ENCODE results near the gene FGD5.

GRCh38 chr3:14907043-14907966 lies 88.5 kb downstream of the FGD5 start:
- TF ChIP-seq CTCF (IDR thresholded peaks at IDR 0.05 in 2 of 3, conservative IDR thresholded peaks at IDR 0.05 in 1 of 3; ENCODE audit: insufficient read depth in 2 of 3, low read depth in 1 of 3, low read length in 3 of 3) (no peak), RCOR1 (IDR thresholded peaks at IDR 0.05; ENCODE audit: borderline replicate concordance in 1 of 2, low read depth in 2 of 2, low read length in 2 of 2) (no peak), MLX (CRISPR knock-in tag; conservative IDR thresholded peaks at IDR 0.05) (no peak), ELF2 (CRISPR knock-in tag; IDR thresholded peaks at IDR 0.05) (no peak), SMAD1 (IDR thresholded peaks at IDR 0.05; ENCODE audit: low read depth, low read length, partially characterized antibody) (no peak), CBX5 (IDR thresholded peaks at IDR 0.05; ENCODE audit: borderline replicate concordance, low read depth) (no peak), EZH2 (IDR thresholded peaks at IDR 0.05; ENCODE audit: borderline replicate concordance, low read depth, low read length) (no peak), ZNF143 (CRISPR knock-in tag; IDR thresholded peaks at IDR 0.05) (no peak), EP300 (IDR thresholded peaks at IDR 0.05; ENCODE audit: low read length) (no peak), CAMTA2 (CRISPR knock-in tag; conservative IDR thresholded peaks at IDR 0.05) (no peak)

Measured in K562 (cell line).